Common myeloid progenitor, CD34-positive (primary cell): ENCODE measurements around the gene MSRB1.

Experiments
- CTCF ChIA-PET: fragments of 350-600 bp; sonication (Branson Sonifier 250); formaldehyde crosslinking; loops from one replicate; lab custom pipeline; 2021; ENCODE audit warnings: antibody characterized with exemption; lab: Charles Lee
- POLR2A ChIA-PET: fragments of 350-600 bp; sonication (Branson Sonifier 250); formaldehyde crosslinking; loops from one replicate; lab custom pipeline; 2021; ENCODE audit warnings: antibody characterized with exemption; lab: Charles Lee
- DNase-seq, 3 donors: peaks; one replicate each; pipeline versions ENCODE4 v3.0.0 to v3.0.0-alpha.2; 2013
- H3K27ac ChIP-seq, 2 experiments: 1 replicate in 1 of 2; 2 replicates in 1 of 2; pipeline ENCODE4 v1.7.0; 2013; ENCODE audit warnings: inconsistent platforms in 2 of 2, low read length in 2 of 2, mild to moderate bottlenecking in 2 of 2, low read depth in 1 of 2, moderate library complexity in 1 of 2; ENCODE audit not compliant: severe bottlenecking in 2 of 2, insufficient read depth in 1 of 2, poor library complexity in 1 of 2
- H3K27me3 ChIP-seq, 5 experiments: replicated peaks in 2 of 5; 1 replicate in 3 of 5; 2 replicates in 2 of 5; pipeline versions ENCODE4 v1.6.1 to v1.7.0; 2013; ENCODE audit warnings: low read length in 4 of 5, mild to moderate bottlenecking in 2 of 5, moderate library complexity in 2 of 5, inconsistent platforms in 1 of 5; ENCODE audit not compliant: insufficient read depth in 5 of 5, control insufficient read depth in 4 of 5
- H3K36me3 ChIP-seq, 4 experiments: 1 replicate in 2 of 4; 2 replicates in 2 of 4; pipeline versions ENCODE4 v1.6.1 to v1.7.0; 2013; ENCODE audit warnings: low read length in 3 of 4, control low read depth in 1 of 4, mild to moderate bottlenecking in 1 of 4; ENCODE audit not compliant: control insufficient read depth in 4 of 4, insufficient read depth in 4 of 4
- H3K4me1 ChIP-seq, 4 experiments: 1 replicate in 3 of 4; 2 replicates in 1 of 4; pipeline versions ENCODE4 v1.6.1 to v1.7.1; 2013; ENCODE audit warnings: low read length in 3 of 4, mild to moderate bottlenecking in 3 of 4, control low read depth in 1 of 4, inconsistent platforms in 1 of 4, moderate library complexity in 1 of 4; ENCODE audit not compliant: control insufficient read depth in 4 of 4, insufficient read depth in 4 of 4; ENCODE audit errors: control extremely low read depth in 1 of 4
- H3K4me3 ChIP-seq, 7 experiments: 1 replicate in 4 of 7; 2 replicates in 3 of 7; pipeline versions ENCODE4 v1.5.1 to v1.7.0; 2013; ENCODE audit warnings: mild to moderate bottlenecking in 7 of 7, low read length in 6 of 7, moderate library complexity in 6 of 7, inconsistent platforms in 2 of 7, low read depth in 2 of 7, control low read depth in 1 of 7; ENCODE audit not compliant: insufficient read depth in 4 of 7, control insufficient read depth in 1 of 7; ENCODE audit errors: extremely low read depth in 1 of 7
- H3K9me3 ChIP-seq, 5 experiments: 1 replicate in 4 of 5; 2 replicates in 1 of 5; pipeline versions ENCODE4 v1.6.1 to v1.7.1; 2013; ENCODE audit warnings: low read length in 4 of 5, mild to moderate bottlenecking in 2 of 5, inconsistent platforms in 1 of 5, low read depth in 1 of 5, moderate library complexity in 1 of 5; ENCODE audit not compliant: control insufficient read depth in 4 of 5, insufficient read depth in 2 of 5; ENCODE audit errors: control extremely low read depth in 1 of 5
- WGBS: methylation state at CpG from one replicate; pipeline ENCODE4 v1.1.5; 2013; ENCODE audit not compliant: insufficient coverage; 5-methylcytosine and 5-hydroxymethylcytosine counted together

Gene MSRB1

GRCh38 chr16:1917665-1918350 is 25.2 kb downstream of the MSRB1 start:
- no peak overlapping the region for H3K27ac ChIP-seq
- POLR2A ChIA-PET: no interaction called here
- CTCF ChIA-PET: no interaction called here
- H3K27me3 ChIP-seq: peaks cover 5 to 99% (median 45%) of the 10 kb centered on the region in 5 experiments
- DNase-seq: no peak
- no peaks in the 10 kb centered on the region for H3K36me3 ChIP-seq
- peaks cover 0 to 3% (median 2%) of the 10 kb centered on the region in 4 experiments for H3K4me1 ChIP-seq
- 2% methylated on average over 74 of the region's 81 CpGs for WGBS
- no peak overlapping the region for H3K4me3 ChIP-seq
- peaks cover 0 to 3% (median 0%) of the 10 kb centered on the region in 5 experiments for H3K9me3 ChIP-seq

GRCh38 chr16:1917056-1917664 is 25.8 kb downstream of the MSRB1 start:
- H3K36me3 ChIP-seq: no peaks in the 10 kb centered on the region
- H3K27ac ChIP-seq: no peak overlapping the region
- H3K9me3 ChIP-seq: peaks cover 0 to under 1% (median 0%) of the 10 kb centered on the region in 5 experiments
- DNase-seq: no peak
- POLR2A ChIA-PET: interaction anchor here (0.6 kb wide), 1 partner anchor 133 kb away, joined by 3 read pairs; no protein-coding TSS in a partner anchor
- WGBS: 6% methylated on average over 22 of the region's 22 CpGs
- no peak overlapping the region for H3K4me3 ChIP-seq
- peaks cover under 1 to 92% (median 41%) of the 10 kb centered on the region in 5 experiments for H3K27me3 ChIP-seq
- CTCF ChIA-PET: no interaction called here
- H3K4me1 ChIP-seq: peaks cover 0 to 3% (median 2%) of the 10 kb centered on the region in 4 experiments

DNA sequence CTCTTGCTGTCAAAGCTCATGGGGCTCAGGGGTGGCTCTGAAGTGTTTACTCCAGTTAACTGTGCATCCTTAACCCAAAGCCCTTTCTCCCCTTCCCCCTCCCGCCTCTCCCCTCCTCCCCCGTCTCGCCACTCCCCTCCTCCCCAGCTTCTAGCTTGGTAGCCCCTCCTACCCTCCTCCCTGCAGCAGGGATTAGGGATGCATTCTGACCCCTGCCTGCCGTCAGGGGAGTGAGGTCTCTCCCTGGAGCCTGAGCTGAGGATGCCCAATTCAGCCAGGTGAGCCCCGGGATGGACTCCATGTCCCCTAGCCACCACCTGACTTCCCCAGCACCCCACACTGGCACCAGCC is 26.4 kb downstream of the MSRB1 start:
- WGBS: 8% methylated on average over 2 of the region's 5 CpGs
- no peak overlapping the region for H3K4me3 ChIP-seq
- H3K36me3 ChIP-seq: no peaks in the 10 kb centered on the region
- peaks cover 0 to 87% (median 41%) of the 10 kb centered on the region in 5 experiments for H3K27me3 ChIP-seq
- no peaks in the 10 kb centered on the region for H3K9me3 ChIP-seq
- H3K4me1 ChIP-seq: peaks cover 0 to 3% (median 2%) of the 10 kb centered on the region in 4 experiments
- POLR2A ChIA-PET: interaction anchor here (0.6 kb wide), 1 partner anchor 133 kb away, joined by 3 read pairs; no protein-coding TSS in a partner anchor
- H3K27ac ChIP-seq: no peak overlapping the region
- DNase-seq: no peak
- CTCF ChIA-PET: interaction anchor here (0.6 to 1.6 kb wide), 2 partner anchors 13 to 113 kb away, joined by 4 read pairs; no protein-coding TSS in a partner anchor

- peaks cover 0 to 3% (median 2%) of the 10 kb centered on the region in 4 experiments for H3K4me1 ChIP-seq
- no peak overlapping the region for H3K4me3 ChIP-seq
- H3K27ac ChIP-seq: no peak overlapping the region
- POLR2A ChIA-PET: interaction anchor here (0.6 kb wide), 1 partner anchor 132 kb away, joined by 3 read pairs; no protein-coding TSS in a partner anchor
- WGBS: 76% methylated on average over 23 of the region's 25 CpGs
- H3K9me3 ChIP-seq: no peaks in the 10 kb centered on the region
- H3K36me3 ChIP-seq: no peaks in the 10 kb centered on the region
- DNase-seq: no peak
- peaks cover 0 to 81% (median 41%) of the 10 kb centered on the region in 5 experiments for H3K27me3 ChIP-seq
- CTCF ChIA-PET: interaction anchor here (0.6 to 1.6 kb wide), 3 partner anchors 13 to 112 kb away, joined by 3 to 4 read pairs (median 4); no protein-coding TSS in a partner anchor
Observed at GRCh38 chr16:1915732-1916639, 27.0 kb downstream of the MSRB1 start.

GRCh38 chr16:1914988-1915387 is 28.0 kb downstream of the MSRB1 start:
- WGBS: 66% methylated on average over 3 of the region's 8 CpGs
- Histone ChIP-seq H3K36me3 (no peaks in the 10 kb centered on the region), H3K4me1 (peaks cover 0 to 3% (median 2%) of the 10 kb centered on the region in 4 experiments), H3K27ac (no peak overlapping the region), H3K4me3 (no peak overlapping the region), H3K27me3 (peaks cover 0 to 71% (median 33%) of the 10 kb centered on the region in 5 experiments), H3K9me3 (no peaks in the 10 kb centered on the region)
- DNase-seq: no peak
- ChIA-PET POLR2A (no interaction called here), CTCF (interaction anchor here (1.1 to 1.6 kb wide), 3 partner anchors 9 to 14 kb away, joined by 3 to 5 read pairs (median 4); no protein-coding TSS in a partner anchor)

DNA sequence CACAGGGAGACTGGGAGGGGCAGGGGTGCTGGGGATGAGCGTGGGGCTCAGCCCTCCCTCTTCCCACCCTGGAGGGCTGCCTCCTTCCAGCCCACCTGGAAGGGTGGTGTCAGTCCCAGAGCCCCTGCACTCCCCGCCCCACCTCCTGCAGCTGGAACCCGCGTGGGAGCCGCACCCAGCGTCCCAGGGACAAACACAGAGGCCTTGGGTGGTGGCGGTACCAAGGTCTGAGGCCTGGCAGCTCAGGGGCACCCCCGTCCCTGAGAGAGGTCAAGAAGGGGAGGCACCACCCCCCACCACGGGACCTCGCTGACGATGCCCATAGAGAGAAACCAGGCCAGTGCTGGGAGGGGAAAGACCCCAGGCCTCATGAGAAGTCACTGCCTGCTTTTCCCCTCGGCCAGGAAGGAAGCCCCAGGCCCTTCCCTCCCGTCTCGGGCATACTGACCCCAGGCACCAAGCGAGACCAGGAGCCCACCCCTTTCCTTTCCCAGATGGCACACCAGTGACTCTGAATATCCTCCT is 28.9 kb downstream of the MSRB1 start:
- 54% methylated on average over 14 of the region's 15 CpGs for WGBS

More for the DNA sequence above, 28.9 kb downstream of the MSRB1 start:
- peaks cover 0 to 3% (median 2%) of the 10 kb centered on the region in 4 experiments for H3K4me1 ChIP-seq
- no peak overlapping the region for H3K4me3 ChIP-seq
- H3K27me3 ChIP-seq: peaks cover 0 to 67% (median 32%) of the 10 kb centered on the region in 5 experiments
- H3K9me3 ChIP-seq: no peaks in the 10 kb centered on the region
- DNase-seq: no peak
- ChIA-PET POLR2A (no interaction called here), CTCF (interaction anchor here (1.5 kb wide), 1 partner anchor 10 kb away, joined by 5 read pairs; no protein-coding TSS in a partner anchor)
- no peak overlapping the region for H3K27ac ChIP-seq
- no peaks in the 10 kb centered on the region for H3K36me3 ChIP-seq
